Keratinocyte (primary cell): ENCODE results near the gene ERBB4. TPM values are rescaled to one million over a fixed set of nuclear protein-coding genes. Genes with fewer than 3 reads are reported as not detected.

ENCODE experiments used
- DNase-seq: peaks from one replicate; pipeline ENCODE4 v3.0.0-alpha.2; 2011; ENCODE audit warnings: low read depth, missing footprints, low spot score
- FAIRE-seq: peaks from 2 replicates; lab custom pipeline; 2011; peaks lifted over from hg19 to GRCh38; lab: Jason Lieb, UNC
- H2AFZ ChIP-seq: 2 replicates; pipeline ENCODE4 v1.6.0; 2012; ENCODE audit warnings: low read length, control low read depth, inconsistent platforms; ENCODE audit not compliant: control insufficient read depth
- H3K27ac ChIP-seq: 2 replicates; pipeline ENCODE4 v1.5.1; 2011; ENCODE audit warnings: low read length; ENCODE audit not compliant: control insufficient read depth, insufficient read depth
- H3K27me3 ChIP-seq: 3 replicates; pipeline ENCODE4 v1.6.0; 2011; ENCODE audit warnings: low read length; ENCODE audit not compliant: control insufficient read depth, insufficient read depth; ENCODE audit errors: extremely low read depth
- H3K36me3 ChIP-seq, 2 experiments: 2 replicates in 1 of 2; 3 replicates in 1 of 2; pipeline ENCODE4 v1.5.1; 2011; ENCODE audit warnings: low read length in 2 of 2, mild to moderate bottlenecking in 1 of 2; ENCODE audit not compliant: control insufficient read depth in 2 of 2, insufficient read depth in 2 of 2; ENCODE audit errors: extremely low read depth in 1 of 2
- H3K4me1 ChIP-seq: 3 replicates; pipeline ENCODE4 v1.5.1; 2011; ENCODE audit warnings: low read length; ENCODE audit not compliant: control insufficient read depth, insufficient read depth; ENCODE audit errors: extremely low read depth
- H3K4me2 ChIP-seq: 3 replicates; pipeline ENCODE4 v1.6.0; 2011; ENCODE audit warnings: low read depth, low read length; ENCODE audit not compliant: control insufficient read depth, insufficient read depth; ENCODE audit errors: extremely low read depth
- H3K4me3 ChIP-seq, 3 experiments: fragments of 200-600 bp in 1 of 3; sonication (generic) in 1 of 3; 2 replicates in 2 of 3; 3 replicates in 1 of 3; pipeline ENCODE4 v1.5.1; 2011 to 2016; ENCODE audit warnings: low read length in 3 of 3, mild to moderate bottlenecking in 3 of 3, control low read depth in 2 of 3, inconsistent platforms in 1 of 3, low read depth in 1 of 3, mixed read lengths in 1 of 3, mixed run types in 1 of 3, moderate library complexity in 1 of 3; ENCODE audit not compliant: control insufficient read depth in 2 of 3, insufficient read depth in 2 of 3; ENCODE audit errors: extremely low read depth in 1 of 3
- H3K79me2 ChIP-seq: 2 replicates; pipeline ENCODE4 v1.6.0; 2012; ENCODE audit warnings: low read length; ENCODE audit not compliant: control insufficient read depth, insufficient read depth
- H3K9ac ChIP-seq: 3 replicates; pipeline ENCODE4 v1.6.0; 2011; ENCODE audit warnings: low read length; ENCODE audit not compliant: control insufficient read depth, insufficient read depth; ENCODE audit errors: extremely low read depth
- H3K9me1 ChIP-seq: 3 replicates; pipeline ENCODE4 v1.6.0; 2011; ENCODE audit warnings: low read length; ENCODE audit not compliant: control insufficient read depth, insufficient read depth; ENCODE audit errors: extremely low read depth
- H3K9me3 ChIP-seq: 2 replicates; pipeline ENCODE4 v1.5.1; 2012; ENCODE audit warnings: low read depth, low read length; ENCODE audit not compliant: control insufficient read depth
- H4K20me1 ChIP-seq: 3 replicates; pipeline ENCODE4 v1.6.0; 2011; ENCODE audit warnings: low read length; ENCODE audit not compliant: control insufficient read depth, insufficient read depth; ENCODE audit errors: extremely low read depth
- CTCF ChIP-seq, 3 experiments: IDR thresholded peaks in 1 of 3; conservative IDR thresholded peaks in 1 of 3; optimal IDR thresholded peaks in 1 of 3; 2 replicates in 2 of 3; 3 replicates in 1 of 3; pipeline versions ENCODE3 to v1.5.1; 2011; ENCODE audit warnings: low read length in 3 of 3, mild to moderate bottlenecking in 3 of 3, moderate library complexity in 2 of 3, control low read depth in 1 of 3, inconsistent platforms in 1 of 3; ENCODE audit not compliant: insufficient read depth in 2 of 3; ENCODE audit errors: extremely low read depth in 1 of 3
- EZH2 ChIP-seq: IDR thresholded peaks from one replicate; pipeline ENCODE4 v1.6.1; 2012; ENCODE audit warnings: inconsistent platforms, mild to moderate bottlenecking, low read length, moderate library complexity
- dilution Hi-C: fragments of 300-500 bp; cut with MboI; formaldehyde crosslinking; loops from one replicate; pipeline ENCODE4 v1.7.0; 2020; ENCODE audit warnings: low sequenced_read_pairs; ENCODE audit not compliant: extremely low pct_ligation_motif_present
- polyA plus RNA-seq, 5 experiments: library from polyadenylated mRNA; depleted of rRNA in 3 of 5; stranded (reverse) in 3 of 5; stranded (forward) in 1 of 5; unstranded in 1 of 5; fragments of >200 nt; gene quantifications; 1 replicate in 1 of 5; 2 replicates in 3 of 5; 3 replicates in 1 of 5; pipeline versions ENCODE4 v1.2.1 to v1.2.3, GENCODE V29; 2011 to 2012; ENCODE audit warnings: missing spikeins in 2 of 5, low read depth in 1 of 5, low replicate concordance in 1 of 5

The ERBB4 gene
- polyA plus RNA-seq, 1 donor (not counting 4 experiments of a cell fraction or from before 2014, with no cell fraction given), result 0.01 TPM

GRCh38 chr2:212354382-212354781 is 184.2 kb downstream of the ERBB4 start:
- no peak overlapping the region for H3K9ac ChIP-seq
- TF ChIP-seq CTCF (optimal IDR thresholded peaks at IDR 0.05 in 1 of 3, IDR thresholded peaks at IDR 0.05 in 1 of 3, conservative IDR thresholded peaks at IDR 0.05 in 1 of 3; ENCODE audit: extremely low read depth in 1 of 3, insufficient read depth in 2 of 3, low read length in 3 of 3), result no peak
- no peaks in the 10 kb centered on the region for H3K79me2 ChIP-seq
- H3K27me3 ChIP-seq, result no peaks in the 10 kb centered on the region
- no peaks in the 10 kb centered on the region for H3K4me1 ChIP-seq
- no peaks in the 10 kb centered on the region for H4K20me1 ChIP-seq
- H3K36me3 ChIP-seq, result no peaks in the 10 kb centered on the region
- dilution Hi-C loops, result no loop called here
- H3K9me3 ChIP-seq, result no peaks in the 10 kb centered on the region
- no peak overlapping the region for H3K4me3 ChIP-seq
- FAIRE-seq (no peak), DNase-seq (no peak)
- no peak overlapping the region for H2AFZ ChIP-seq
- no peak overlapping the region for H3K4me2 ChIP-seq
- H3K27ac ChIP-seq, result no peak overlapping the region
- no peaks in the 10 kb centered on the region for H3K9me1 ChIP-seq

GRCh38 chr2:212348501-212348900 is 190.1 kb downstream of the ERBB4 start:
- DNase-seq, result no peak
- H3K4me2 ChIP-seq, result no peak overlapping the region
- H3K9ac ChIP-seq, result no peak overlapping the region
- dilution Hi-C loops, result no loop called here
- no peaks in the 10 kb centered on the region for H3K27me3 ChIP-seq
- H4K20me1 ChIP-seq, result no peaks in the 10 kb centered on the region
- no peaks in the 10 kb centered on the region for H3K79me2 ChIP-seq
- no peaks in the 10 kb centered on the region for H3K36me3 ChIP-seq
- H2AFZ ChIP-seq, result no peak overlapping the region
- no peaks in the 10 kb centered on the region for H3K4me1 ChIP-seq
- no peak overlapping the region for H3K27ac ChIP-seq
- H3K9me1 ChIP-seq, result no peaks in the 10 kb centered on the region
- no peaks in the 10 kb centered on the region for H3K9me3 ChIP-seq
- TF ChIP-seq CTCF (optimal IDR thresholded peaks at IDR 0.05 in 1 of 3, IDR thresholded peaks at IDR 0.05 in 1 of 3, conservative IDR thresholded peaks at IDR 0.05 in 1 of 3; ENCODE audit: extremely low read depth in 1 of 3, insufficient read depth in 2 of 3, low read length in 3 of 3), result no peak
- no peak for TF ChIP-seq EZH2
- H3K4me3 ChIP-seq, result no peak overlapping the region
- FAIRE-seq, result no peak
